IMR-90 (cell line): ENCODE measurements around the gene ACO1. TPM values are rescaled to one million over a fixed set of nuclear protein-coding genes. Genes with fewer than 3 reads are reported as not detected.

Experiments
- ATAC-seq: fragments of 200-7000 bp; cut with Tn5 transposase; 2 replicates; pipeline ENCODE4 v1.9.1; 2020; ENCODE audit warnings: low read depth, mild to moderate bottlenecking, moderate library complexity
- BruUV-seq: library from RNA; stranded (reverse); fragments of 400-500 nt; replicated peaks from 2 replicates; lab custom pipeline; 2021; lab: Mats Ljungman, UMichigan
- CTCF ChIA-PET: fragments of 300-600 bp; formaldehyde crosslinking; extraction: SDS; loops from one replicate; lab custom pipeline; 2021; ENCODE audit warnings: antibody characterized with exemption; lab: Yijun Ruan, JAX
- POLR2A ChIA-PET: fragments of 300-600 bp; sonication (Branson Sonifier 250); formaldehyde crosslinking; loops from one replicate; lab custom pipeline; 2022; ENCODE audit warnings: antibody characterized with exemption; ENCODE audit not compliant: unreplicated experiment; lab: Charles Lee
- DNase-seq: peaks from one replicate; pipeline ENCODE4 v3.0.0; 2013
- H2AFZ ChIP-seq: replicated peaks from 2 replicates; pipeline ENCODE3; 2013; ENCODE audit warnings: low read length, mild to moderate bottlenecking; ENCODE audit not compliant: poor library complexity
- H2AK5ac ChIP-seq: 2 replicates; pipeline ENCODE4 v1.6.1; 2013; ENCODE audit warnings: low read depth, low read length, inconsistent platforms
- H2AK9ac ChIP-seq: replicated peaks from 2 replicates; pipeline ENCODE3; 2013; ENCODE audit warnings: mild to moderate bottlenecking, low read depth, low read length, moderate library complexity; ENCODE audit not compliant: poor library complexity
- H2BK120ac ChIP-seq: 2 replicates; pipeline ENCODE4 v1.6.1; 2013; ENCODE audit warnings: low read depth, low read length, inconsistent platforms
- H2BK15ac ChIP-seq: 3 replicates; pipeline ENCODE4 v1.6.1; 2013; ENCODE audit warnings: low read depth, low read length, inconsistent platforms
- H2BK20ac ChIP-seq: 2 replicates; pipeline ENCODE4 v1.6.1; 2013; ENCODE audit warnings: low read depth, mild to moderate bottlenecking, inconsistent platforms, low read length, moderate library complexity
- H2BK5ac ChIP-seq: 2 replicates; pipeline ENCODE4 v1.6.1; 2013; ENCODE audit warnings: mild to moderate bottlenecking, low read depth, low read length, inconsistent platforms; ENCODE audit not compliant: poor library complexity, severe bottlenecking
- H3K14ac ChIP-seq: replicated peaks from 2 replicates; pipeline ENCODE4 v1.6.1; 2013; ENCODE audit warnings: low read depth, low read length, inconsistent platforms
- H3K18ac ChIP-seq: 2 replicates; pipeline ENCODE4 v1.6.1; 2013; ENCODE audit warnings: low read depth, low read length, control low read depth
- H3K23ac ChIP-seq: 2 replicates; pipeline ENCODE4 v1.6.1; 2013; ENCODE audit warnings: low read depth, low read length, inconsistent platforms
- H3K27ac ChIP-seq: 2 replicates; pipeline ENCODE4 v1.5.1; 2013; ENCODE audit warnings: mild to moderate bottlenecking, control low read depth, low read length; ENCODE audit not compliant: insufficient read depth
- H3K27me3 ChIP-seq: 2 replicates; pipeline ENCODE4 v1.6.1; 2013; ENCODE audit warnings: low read length; ENCODE audit not compliant: control insufficient read depth, insufficient read depth
- H3K36me3 ChIP-seq: 2 replicates; pipeline ENCODE4 v1.6.1; 2013; ENCODE audit warnings: low read length, mixed read lengths; ENCODE audit not compliant: control insufficient read depth, insufficient read depth
- H3K4ac ChIP-seq: 2 replicates; pipeline ENCODE4 v1.6.1; 2013; ENCODE audit warnings: low read depth, low read length, inconsistent platforms
- H3K4me1 ChIP-seq: 2 replicates; pipeline ENCODE4 v1.6.1; 2013; ENCODE audit warnings: low read length, mixed read lengths; ENCODE audit not compliant: control insufficient read depth, insufficient read depth
- H3K4me2 ChIP-seq: 2 replicates; pipeline ENCODE4 v1.6.1; 2013; ENCODE audit warnings: low read depth, mild to moderate bottlenecking, control low read depth, low read length, moderate library complexity
- H3K4me3 ChIP-seq: 2 replicates; pipeline ENCODE4 v1.5.1; 2013; ENCODE audit warnings: low read depth, mild to moderate bottlenecking, control low read depth, low read length, moderate library complexity; ENCODE audit not compliant: insufficient read depth
- H3K56ac ChIP-seq: 2 replicates; pipeline ENCODE4 v1.6.1; 2013; ENCODE audit warnings: low read length, inconsistent platforms; ENCODE audit not compliant: insufficient read depth; ENCODE audit errors: extremely low read depth
- H3K79me1 ChIP-seq, 2 experiments: 2 replicates each; pipeline ENCODE4 v1.6.1; 2013; ENCODE audit warnings: low read length in 2 of 2, inconsistent platforms in 1 of 2, low read depth in 1 of 2
- H3K9ac ChIP-seq: 2 replicates; pipeline ENCODE4 v1.6.1; 2013; ENCODE audit warnings: low read depth, low read length, control low read depth
- H3K9me1 ChIP-seq: 2 replicates; pipeline ENCODE4 v1.6.1; 2013; ENCODE audit warnings: low read length, inconsistent platforms; ENCODE audit not compliant: insufficient read depth
- H3K9me3 ChIP-seq: 2 replicates; pipeline ENCODE4 v1.6.1; 2013; ENCODE audit warnings: low read length; ENCODE audit not compliant: control insufficient read depth, insufficient read depth
- H4K20me1 ChIP-seq: 2 replicates; pipeline ENCODE4 v1.6.1; 2013; ENCODE audit warnings: low read length, inconsistent platforms; ENCODE audit not compliant: insufficient read depth
- H4K5ac ChIP-seq: 2 replicates; pipeline ENCODE4 v1.6.1; 2013; ENCODE audit warnings: mild to moderate bottlenecking, low read depth, low read length, control low read depth
- H4K8ac ChIP-seq, 2 experiments: 2 replicates each; pipeline ENCODE4 v1.6.1; 2013; ENCODE audit warnings: low read depth in 2 of 2, low read length in 2 of 2, control low read depth in 1 of 2, inconsistent platforms in 1 of 2
- H4K91ac ChIP-seq: 2 replicates; pipeline ENCODE4 v1.6.1; 2013; ENCODE audit warnings: low read depth, low read length, inconsistent platforms; ENCODE audit not compliant: insufficient read depth
- BHLHE40 ChIP-seq: fragments of 150-350 bp; IDR thresholded peaks from 2 replicates; pipeline ENCODE4 v1.6.1; 2016; ENCODE audit warnings: mild to moderate bottlenecking, low read depth, low read length
- CEBPB ChIP-seq: IDR thresholded peaks from 2 replicates; pipeline ENCODE4 v1.6.1; 2012; ENCODE audit warnings: low read depth, low read length, improper control_type of control experiment
- CHD1 ChIP-seq: IDR thresholded peaks from 2 replicates; pipeline ENCODE4 v1.6.1; 2012; ENCODE audit warnings: low read depth, low read length, improper control_type of control experiment
- CTCF ChIP-seq: conservative IDR thresholded peaks from 2 replicates; pipeline ENCODE4 v1.5.1; 2012; ENCODE audit warnings: mild to moderate bottlenecking, low read depth, low read length, improper control_type of control experiment
- ELK1 ChIP-seq: fragments of 150-350 bp; IDR thresholded peaks from 2 replicates; pipeline ENCODE4 v1.6.1; 2016; ENCODE audit warnings: low read depth, mild to moderate bottlenecking, low read length, moderate library complexity, borderline replicate concordance
- FOS ChIP-seq: fragments of 150-350 bp; IDR thresholded peaks from 2 replicates; pipeline ENCODE4 v1.6.1; 2016; ENCODE audit warnings: low read depth, low read length
- MAFK ChIP-seq: IDR thresholded peaks from 2 replicates; pipeline ENCODE4 v1.6.1; 2012; ENCODE audit warnings: low read depth, low read length, improper control_type of control experiment
- MAZ ChIP-seq: IDR thresholded peaks from 2 replicates; pipeline ENCODE4 v1.6.1; 2012; ENCODE audit warnings: low read depth, mild to moderate bottlenecking, low read length, improper control_type of control experiment, moderate library complexity, borderline replicate concordance
- MXI1 ChIP-seq: IDR thresholded peaks from 2 replicates; pipeline ENCODE4 v1.6.1; 2012; ENCODE audit warnings: low read depth, mild to moderate bottlenecking, low read length, moderate library complexity, borderline replicate concordance
- NFE2L2 ChIP-seq: fragments of 150-350 bp; IDR thresholded peaks from 2 replicates; pipeline ENCODE4 v1.6.1; 2016; ENCODE audit warnings: low read depth, mild to moderate bottlenecking, low read length
- POLR2A ChIP-seq: IDR thresholded peaks from 2 replicates; pipeline ENCODE4 v1.6.1; 2012; ENCODE audit warnings: mild to moderate bottlenecking, low read depth, low read length
- RAD21 ChIP-seq: IDR thresholded peaks from 2 replicates; pipeline ENCODE4 v1.6.1; 2012; ENCODE audit warnings: low read length, improper control_type of control experiment
- RCOR1 ChIP-seq: IDR thresholded peaks from 2 replicates; pipeline ENCODE4 v1.6.1; 2012; ENCODE audit warnings: mild to moderate bottlenecking, low read length, improper control_type of control experiment; ENCODE audit not compliant: insufficient replicate concordance
- RFX5 ChIP-seq: IDR thresholded peaks from 2 replicates; pipeline ENCODE4 v1.8.0; 2012; ENCODE audit warnings: low read depth, mild to moderate bottlenecking, low read length, moderate library complexity
- SMC3 ChIP-seq: fragments of 150-350 bp; IDR thresholded peaks from 2 replicates; pipeline ENCODE4 v1.6.1; 2016; ENCODE audit warnings: low read depth, mild to moderate bottlenecking, antibody characterized with exemption, low read length, moderate library complexity
- USF2 ChIP-seq: fragments of 150-350 bp; IDR thresholded peaks from 2 replicates; pipeline ENCODE4 v1.6.1; 2017; ENCODE audit warnings: mild to moderate bottlenecking, antibody characterized with exemption, low read length, low read depth
- WGBS, 2 experiments: methylation state at CpG; one replicate each; pipeline versions ENCODE4 v1.1.5 to v1.1.7; 2013; ENCODE audit warnings: missing lambda C conversion rate in 2 of 2; ENCODE audit not compliant: insufficient read length in 1 of 2; ENCODE audit errors: extremely low coverage in 2 of 2; 5-methylcytosine and 5-hydroxymethylcytosine counted together
- dilution Hi-C: fragments of 300-500 bp; cut with HindIII; formaldehyde crosslinking; loops from one replicate; pipeline ENCODE4 v1.14.3; 2018; ENCODE audit warnings: low sequenced_read_pairs; ENCODE audit not compliant: unreplicated experiment
- in situ Hi-C: fragments of 300-500 bp; cut with MboI; formaldehyde crosslinking; loops from 3 replicates; pipeline ENCODE4 v1.14.3; 2019; ENCODE audit warnings: low sequenced_read_pairs, inconsistent platforms, mixed read lengths
- intact Hi-C: fragments of 100-400 bp; cut with micrococcal nuclease; formaldehyde crosslinking; loops from 2 replicates; pipeline ENCODE4 v1.10.0; 2022
- polyA plus RNA-seq, 3 experiments: library from polyadenylated mRNA; depleted of rRNA; stranded (reverse); fragments of >200 nt; gene quantifications; 2 replicates each; pipeline ENCODE4 v1.2.3, GENCODE V29; 2012; ENCODE audit warnings: low replicate concordance in 1 of 3
- total RNA-seq: library from RNA; depleted of rRNA; stranded (reverse); fragments of >200 nt; gene quantifications from 2 replicates; pipeline ENCODE4 v1.2.3, GENCODE V29; 2012

Gene ACO1
- total and polyA plus RNA-seq, 2 of the 4 experiments (the other 2 are of a cell fraction): 85.9 to 158 TPM

- H2BK120ac ChIP-seq: no peak overlapping the region
- DNase-seq (no peak), ATAC-seq (no peak)
- H4K5ac ChIP-seq: no peak overlapping the region
- in situ Hi-C loops (no loop called here), dilution Hi-C loops (no loop called here), intact Hi-C loops (no loop called here)
- H3K9me1 ChIP-seq: peaks cover 22% of the 10 kb centered on the region
- no peak overlapping the region for H3K4me3 ChIP-seq
- H3K9me3 ChIP-seq: no peaks in the 10 kb centered on the region
- H3K23ac ChIP-seq: peak overlapping the region; percentile 79; the same call in 1 of the 2 replicates
- ChIA-PET CTCF (interaction anchor here (0.5 to 0.7 kb wide), 2 partner anchors 10 to 41 kb away, joined by 3 to 7 read pairs; no protein-coding TSS in a partner anchor), POLR2A (no interaction called here)
- H2AFZ ChIP-seq: no peak overlapping the region
- H3K18ac ChIP-seq: no peak overlapping the region
- no peak overlapping the region for H2BK15ac ChIP-seq
- H3K4me2 ChIP-seq: peak overlapping the region; percentile 97
- no CpG with 5 or more reads among the region's 1 CpG for WGBS, 2 experiments
- no peak overlapping the region for H2BK20ac ChIP-seq
- no peak for TF ChIP-seq BHLHE40
- no peak for TF ChIP-seq CTCF
- TF ChIP-seq USF2: no peak
- no peak for TF ChIP-seq RFX5
- TF ChIP-seq POLR2A: no peak
- no peak for TF ChIP-seq NFE2L2
- no peak for TF ChIP-seq CHD1
- TF ChIP-seq SMC3: no peak
- TF ChIP-seq MAFK: no peak
- TF ChIP-seq RCOR1: no peak
- TF ChIP-seq MXI1: no peak
- no peak for TF ChIP-seq MAZ
- TF ChIP-seq CEBPB: no peak
- TF ChIP-seq RAD21: no peak
- TF ChIP-seq ELK1: no peak
- TF ChIP-seq FOS: no peak
- no peak overlapping the region for H3K9ac ChIP-seq
- H2AK5ac ChIP-seq: no peak overlapping the region
- H2BK5ac ChIP-seq: no peak overlapping the region
- no TSS peak for BruUV-seq
- H4K91ac ChIP-seq: no peak overlapping the region
- no peak overlapping the region for H3K14ac ChIP-seq
- no peaks in the 10 kb centered on the region for H3K27me3 ChIP-seq
- H4K8ac ChIP-seq: no peak overlapping the region
- no peak overlapping the region for H3K56ac ChIP-seq
- no peak overlapping the region for H2AK9ac ChIP-seq
- H4K20me1 ChIP-seq: peaks cover 50% of the 10 kb centered on the region
- H3K36me3 ChIP-seq: peaks cover 37% of the 10 kb centered on the region
- H3K4ac ChIP-seq: no peak overlapping the region
- H3K27ac ChIP-seq: peak overlapping the region; percentile 46; the same call in 1 of the 2 replicates
- H3K4me1 ChIP-seq: peaks cover 21% of the 10 kb centered on the region
- peaks cover 25 to 67% of the 10 kb centered on the region in 2 experiments for H3K79me1 ChIP-seq
Observed at GRCh38 chr9:32387256-32387655, 2.8 kb downstream of the ACO1 start.
